ENCODE measurements around the gene SELENOF. TPM values are rescaled to one million over a fixed set of nuclear protein-coding genes. Genes with fewer than 3 reads are reported as not detected.
A peak's percentile ranks its signal among the peaks of the same experiment; 100 is the strongest.
"Not testable (repeated sequence)": the region's sequence is repeated elsewhere in the genome, so short reads cannot be mapped to it uniquely, and the experiment has no call there.

Gene SELENOF
- total RNA-seq, 1 donor from 2014 or later: 241 TPM

- Mint-ChIP-seq H3K9me3 (no peaks in the 10 kb centered on the region), H3K27me3 (ENCODE audit: insufficient read depth, low read depth) (no peaks in the 10 kb centered on the region)
These were observed 479 bp downstream of the SELENOF start for GRCh38 chr1:86913399-86913895.

GRCh38 chr1:86912281-86912900, 1.5 kb downstream of the SELENOF start:
- H3K9me3 Mint-ChIP-seq: no peaks in the 10 kb centered on the region
- H3K27me3 Mint-ChIP-seq (ENCODE audit: insufficient read depth, low read depth): no peaks in the 10 kb centered on the region
- H3K27ac Mint-ChIP-seq: no peak overlapping the region
- peaks cover 22% of the 10 kb centered on the region for H3K4me1 ChIP-seq
- no peaks in the 10 kb centered on the region for H3K27me3 ChIP-seq
- peaks cover 55% of the 10 kb centered on the region for H4K20me1 ChIP-seq (ENCODE audit: low read depth)
- no peak overlapping the region for H3K4me3 Mint-ChIP-seq
- H3K36me3 ChIP-seq: no peaks in the 10 kb centered on the region
- peaks cover 92% of the 10 kb centered on the region for H3K79me2 ChIP-seq (ENCODE audit: low read depth)
- H3K4me1 Mint-ChIP-seq: peaks cover 18% of the 10 kb centered on the region
- TF ChIP-seq EZH2phosphoT487 (IDR thresholded peaks at IDR 0.05) (no peak), EZH2 (IDR thresholded peaks at IDR 0.05) (no peak)
- TF ChIP-seq, protein P1, sequence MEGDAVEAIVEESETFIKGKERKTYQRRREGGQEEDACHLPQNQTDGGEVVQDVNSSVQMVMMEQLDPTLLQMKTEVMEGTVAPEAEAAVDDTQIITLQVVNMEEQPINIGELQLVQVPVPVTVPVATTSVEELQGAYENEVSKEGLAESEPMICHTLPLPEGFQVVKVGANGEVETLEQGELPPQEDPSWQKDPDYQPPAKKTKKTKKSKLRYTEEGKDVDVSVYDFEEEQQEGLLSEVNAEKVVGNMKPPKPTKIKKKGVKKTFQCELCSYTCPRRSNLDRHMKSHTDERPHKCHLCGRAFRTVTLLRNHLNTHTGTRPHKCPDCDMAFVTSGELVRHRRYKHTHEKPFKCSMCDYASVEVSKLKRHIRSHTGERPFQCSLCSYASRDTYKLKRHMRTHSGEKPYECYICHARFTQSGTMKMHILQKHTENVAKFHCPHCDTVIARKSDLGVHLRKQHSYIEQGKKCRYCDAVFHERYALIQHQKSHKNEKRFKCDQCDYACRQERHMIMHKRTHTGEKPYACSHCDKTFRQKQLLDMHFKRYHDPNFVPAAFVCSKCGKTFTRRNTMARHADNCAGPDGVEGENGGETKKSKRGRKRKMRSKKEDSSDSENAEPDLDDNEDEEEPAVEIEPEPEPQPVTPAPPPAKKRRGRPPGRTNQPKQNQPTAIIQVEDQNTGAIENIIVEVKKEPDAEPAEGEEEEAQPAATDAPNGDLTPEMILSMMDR (IDR thresholded peaks at IDR 0.05): no peak
- H2AFZ ChIP-seq (replicated peaks): no peak overlapping the region
- peaks cover 26% of the 10 kb centered on the region for H3K36me3 Mint-ChIP-seq
- H3K9ac ChIP-seq: peak overlapping the region; percentile 93
- no peak overlapping the region for H3K27ac ChIP-seq
- H3K4me2 ChIP-seq: peak overlapping the region; percentile 88
- no peak for DNase-seq (ENCODE audit: low spot score)
- H3K4me3 ChIP-seq: peak overlapping the region; percentile 94
- peaks cover 18% of the 10 kb centered on the region for H3F3A ChIP-seq (ENCODE audit: low read depth)
- H3K9me3 ChIP-seq (ENCODE audit: low read depth): no peaks in the 10 kb centered on the region

More at GRCh38 chr1:86913399-86913895, 479 bp downstream of the SELENOF start:
- H3K4me3 Mint-ChIP-seq: no peak overlapping the region
- H3K27ac Mint-ChIP-seq: no peak overlapping the region
- H3K27ac ChIP-seq: peak overlapping the region; percentile 96
- peaks cover 27% of the 10 kb centered on the region for H3K36me3 Mint-ChIP-seq
- peaks cover 22% of the 10 kb centered on the region for H3K4me1 ChIP-seq
- no peaks in the 10 kb centered on the region for H3K9me3 ChIP-seq (ENCODE audit: low read depth)
- peak overlapping the region; percentile 98 for H2AFZ ChIP-seq (replicated peaks)
- H3K79me2 ChIP-seq (ENCODE audit: low read depth): peaks cover 92% of the 10 kb centered on the region
- TF ChIP-seq EZH2phosphoT487 (IDR thresholded peaks at IDR 0.05) (no peak), EZH2 (IDR thresholded peaks at IDR 0.05) (no peak)
- TF ChIP-seq, protein P1 (IDR thresholded peaks at IDR 0.05): no peak
- no peaks in the 10 kb centered on the region for H3K27me3 ChIP-seq
- DNase-seq (ENCODE audit: low spot score): peak; percentile 45
- H3K4me2 ChIP-seq: peak overlapping the region; percentile 88
- H3K36me3 ChIP-seq: peaks cover 3% of the 10 kb centered on the region
- peaks cover 22% of the 10 kb centered on the region for H3K4me1 Mint-ChIP-seq
- peak overlapping the region; percentile 93 for H3K9ac ChIP-seq
- H4K20me1 ChIP-seq (ENCODE audit: low read depth): peaks cover 48% of the 10 kb centered on the region
- H3F3A ChIP-seq (ENCODE audit: low read depth): peaks cover 18% of the 10 kb centered on the region
- H3K4me3 ChIP-seq: peak overlapping the region; percentile 94

GRCh38 chr1:86906419-86906818, 7.5 kb downstream of the SELENOF start:
- Mint-ChIP-seq H3K27ac (no peak overlapping the region), H3K4me1 (peaks cover 4% of the 10 kb centered on the region), H3K36me3 (peaks cover 45% of the 10 kb centered on the region), H3K9me3 (peaks cover under 1% of the 10 kb centered on the region), H3K27me3 (ENCODE audit: insufficient read depth, low read depth) (no peaks in the 10 kb centered on the region), H3K4me3 (no peak overlapping the region)
- H3K9ac ChIP-seq: no peak overlapping the region
- H3F3A ChIP-seq (ENCODE audit: low read depth): no peaks in the 10 kb centered on the region
- no peaks in the 10 kb centered on the region for H3K4me1 ChIP-seq
- H4K20me1 ChIP-seq (ENCODE audit: low read depth): peaks cover 61% of the 10 kb centered on the region
- no peak overlapping the region for H3K4me2 ChIP-seq
- H3K27ac ChIP-seq: no peak overlapping the region
- DNase-seq (ENCODE audit: low spot score): no peak
- no peak overlapping the region for H3K4me3 ChIP-seq
- H3K9me3 ChIP-seq (ENCODE audit: low read depth): no peaks in the 10 kb centered on the region
- no peak for TF ChIP-seq EZH2phosphoT487 (IDR thresholded peaks at IDR 0.05)
- H3K79me2 ChIP-seq (ENCODE audit: low read depth): peaks cover 100% of the 10 kb centered on the region
- peaks cover 14% of the 10 kb centered on the region for H3K36me3 ChIP-seq
- no peak overlapping the region for H2AFZ ChIP-seq (replicated peaks)
- no peaks in the 10 kb centered on the region for H3K27me3 ChIP-seq

DNA sequence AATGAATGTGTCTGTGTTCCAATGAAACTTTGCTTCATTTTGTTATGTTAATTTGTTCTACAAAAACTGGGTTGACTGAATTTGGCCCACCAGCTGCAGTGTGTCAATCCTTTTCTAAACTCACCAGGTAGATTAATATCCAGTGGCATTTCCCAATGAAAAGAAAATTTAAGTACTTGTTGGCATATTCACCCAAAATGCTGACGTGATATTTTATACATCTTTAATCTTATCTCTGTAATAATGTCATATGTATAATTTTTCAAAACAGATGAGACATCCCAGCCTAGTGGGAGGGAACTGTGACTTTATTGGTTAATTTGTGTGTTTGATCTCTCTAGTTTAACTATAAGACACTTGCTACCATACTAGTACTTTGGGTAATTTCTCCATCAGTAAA, 8.1 kb downstream of the SELENOF start:
- H3K79me2 ChIP-seq (ENCODE audit: low read depth): peaks cover 100% of the 10 kb centered on the region
- no peaks in the 10 kb centered on the region for H3K27me3 ChIP-seq
- H3K9me3 Mint-ChIP-seq: peaks cover 5% of the 10 kb centered on the region
- H3K9me3 ChIP-seq (ENCODE audit: low read depth): no peaks in the 10 kb centered on the region
- H3K36me3 ChIP-seq: peaks cover 19% of the 10 kb centered on the region
- H3K4me3 Mint-ChIP-seq: no peak overlapping the region
- no peaks in the 10 kb centered on the region for H3F3A ChIP-seq (ENCODE audit: low read depth)
- no peak for DNase-seq (ENCODE audit: low spot score)
- TF ChIP-seq, protein P1 (IDR thresholded peaks at IDR 0.05): no peak
- peaks cover 56% of the 10 kb centered on the region for H4K20me1 ChIP-seq (ENCODE audit: low read depth)
- no peaks in the 10 kb centered on the region for H3K4me1 ChIP-seq
- H3K27ac ChIP-seq: no peak overlapping the region
- no peak overlapping the region for H3K27ac Mint-ChIP-seq
- no peak overlapping the region for H3K4me3 ChIP-seq
- H3K27me3 Mint-ChIP-seq (ENCODE audit: insufficient read depth, low read depth): no peaks in the 10 kb centered on the region
- no peak overlapping the region for H2AFZ ChIP-seq (replicated peaks)
- no peak overlapping the region for H3K9ac ChIP-seq
- H3K4me2 ChIP-seq: no peak overlapping the region
- no peaks in the 10 kb centered on the region for H3K4me1 Mint-ChIP-seq
- peaks cover 48% of the 10 kb centered on the region for H3K36me3 Mint-ChIP-seq

- H3K27me3 ChIP-seq; H3K27me3 Mint-ChIP-seq (ENCODE audit: insufficient read depth, low read depth); H3K4me2 ChIP-seq; H3F3A ChIP-seq (ENCODE audit: low read depth); DNase-seq (ENCODE audit: low spot score); H3K9me3 ChIP-seq (ENCODE audit: low read depth); H3K4me1 Mint-ChIP-seq; H3K4me1 ChIP-seq; H3K9ac ChIP-seq; H3K4me3 Mint-ChIP-seq; H2AFZ ChIP-seq (replicated peaks); H3K27ac ChIP-seq; H3K4me3 ChIP-seq; H3K27ac Mint-ChIP-seq: not testable (repeated sequence)
- Histone ChIP-seq H3K79me2 (ENCODE audit: low read depth) (peaks cover 73% of the 10 kb centered on the region), H3K36me3 (peaks cover 32% of the 10 kb centered on the region), H4K20me1 (ENCODE audit: low read depth) (peaks cover 12% of the 10 kb centered on the region)
- Mint-ChIP-seq H3K9me3 (peaks cover 14% of the 10 kb centered on the region), H3K36me3 (peaks cover 38% of the 10 kb centered on the region)
These were observed 14.5 kb downstream of the SELENOF start for GRCh38 chr1:86899401-86899800.

Data from neural progenitor cell (in vitro differentiated cells).